HG03139 (cell line): ENCODE measurements around the gene GLI1.
"Not testable (repeated sequence)": the region's sequence is repeated elsewhere in the genome, so short reads cannot be mapped to it uniquely, and the experiment has no call there.

Experiments used
- ATAC-seq: cut with Tn5 transposase; IDR thresholded peaks from one replicate; pipeline ENCODE4 v1.9.1; 2021; ENCODE audit not compliant: unreplicated experiment

Gene GLI1

DNA sequence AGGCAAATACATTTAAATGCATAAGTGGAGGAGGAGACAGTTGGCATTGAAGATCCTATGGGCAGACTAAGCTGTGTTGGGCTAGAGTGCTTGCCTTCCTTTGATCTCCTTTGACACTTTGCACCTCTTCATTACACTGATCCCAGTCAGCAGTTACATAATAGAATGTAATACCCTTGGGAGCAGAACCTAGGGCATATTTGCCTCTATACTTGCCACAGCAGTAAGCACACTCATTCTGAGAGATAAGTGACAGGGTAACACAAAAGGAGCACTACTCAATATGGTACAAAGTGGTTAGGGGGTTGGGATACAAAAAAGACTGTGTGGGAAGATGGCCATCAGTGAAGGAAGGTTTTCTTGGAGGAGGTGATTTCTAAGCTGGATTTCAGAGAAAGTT is 37.2 kb downstream of the GLI1 start:
- no peak for ATAC-seq

DNA sequence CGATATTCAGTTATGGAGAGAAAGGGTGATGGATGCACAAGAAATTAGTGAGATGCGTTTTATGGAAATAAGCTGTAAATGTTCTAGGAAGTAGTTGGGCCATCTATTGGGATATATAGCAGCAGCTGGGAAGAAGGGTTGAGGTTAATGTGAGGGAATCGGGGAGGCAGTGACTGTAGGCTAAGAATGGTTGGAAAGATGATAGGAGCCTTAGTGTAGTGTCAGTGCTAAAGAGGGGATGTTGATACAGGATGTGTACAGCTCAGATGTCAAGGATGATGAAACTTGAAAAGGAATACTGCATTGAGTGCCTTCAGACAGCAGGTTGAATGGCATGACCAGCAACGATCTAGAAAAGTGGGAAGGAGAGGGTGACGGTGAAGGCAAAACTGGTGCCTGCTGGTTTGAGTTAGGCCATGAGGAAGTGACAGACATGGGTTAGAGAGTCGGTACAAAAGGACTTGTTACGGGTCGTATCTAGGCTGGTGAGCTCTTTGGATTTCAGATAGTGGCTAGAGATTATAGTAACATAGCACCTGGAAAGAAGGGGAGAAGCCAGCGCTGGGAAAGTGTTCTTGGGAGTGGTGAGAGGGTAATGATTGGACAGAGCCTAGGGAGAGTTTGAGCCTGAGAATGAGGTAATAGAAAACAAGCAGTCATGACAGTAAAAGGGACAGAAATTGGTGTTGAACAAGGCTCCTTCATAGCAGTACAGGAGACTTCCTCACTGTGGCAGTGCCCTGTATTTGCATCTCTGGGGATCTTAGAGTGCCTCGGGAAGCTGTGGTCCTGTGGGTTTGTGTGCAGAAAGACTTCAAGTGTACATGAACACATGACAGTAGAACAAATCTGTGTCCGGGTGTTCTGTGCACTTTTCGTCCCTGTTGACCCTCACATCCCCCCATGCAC is 37.9 kb downstream of the GLI1 start:
- no peak for ATAC-seq

DNA sequence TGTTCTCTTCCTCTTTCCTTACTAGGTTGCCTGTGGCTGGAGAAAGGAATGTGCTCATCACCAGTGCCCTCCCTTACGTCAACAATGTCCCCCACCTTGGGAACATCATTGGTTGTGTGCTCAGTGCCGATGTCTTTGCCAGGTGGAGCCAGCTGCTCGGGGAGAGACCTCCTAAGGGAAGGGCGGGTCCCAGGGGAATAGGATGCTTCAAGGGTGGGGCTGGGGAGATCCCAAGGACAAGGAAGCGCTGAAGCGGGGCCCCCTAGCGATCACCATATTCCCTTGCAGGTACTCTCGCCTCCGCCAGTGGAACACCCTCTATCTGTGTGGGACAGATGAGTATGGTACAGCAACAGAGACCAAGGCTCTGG is 38.5 kb downstream of the GLI1 start:
- no peak for ATAC-seq

DNA sequence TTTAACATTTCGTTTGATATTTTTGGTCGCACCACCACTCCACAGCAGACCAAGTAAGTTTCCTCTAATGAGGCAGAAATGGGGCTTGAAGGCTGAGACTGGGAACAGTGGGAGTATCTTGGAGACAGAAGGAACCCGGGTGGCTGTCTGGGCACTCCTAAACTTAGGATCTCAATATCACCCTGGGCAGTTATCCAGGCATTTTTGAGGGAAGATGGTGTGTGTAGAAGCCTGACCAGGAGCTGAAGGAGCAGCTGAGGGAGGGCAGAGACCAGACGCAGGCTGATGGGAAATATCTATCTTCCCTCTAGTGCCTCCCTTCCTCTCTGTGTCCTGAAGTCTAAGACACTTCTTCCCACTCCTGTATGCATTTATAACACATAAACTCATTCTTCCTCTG is 39.0 kb downstream of the GLI1 start:
- no peak for ATAC-seq

DNA sequence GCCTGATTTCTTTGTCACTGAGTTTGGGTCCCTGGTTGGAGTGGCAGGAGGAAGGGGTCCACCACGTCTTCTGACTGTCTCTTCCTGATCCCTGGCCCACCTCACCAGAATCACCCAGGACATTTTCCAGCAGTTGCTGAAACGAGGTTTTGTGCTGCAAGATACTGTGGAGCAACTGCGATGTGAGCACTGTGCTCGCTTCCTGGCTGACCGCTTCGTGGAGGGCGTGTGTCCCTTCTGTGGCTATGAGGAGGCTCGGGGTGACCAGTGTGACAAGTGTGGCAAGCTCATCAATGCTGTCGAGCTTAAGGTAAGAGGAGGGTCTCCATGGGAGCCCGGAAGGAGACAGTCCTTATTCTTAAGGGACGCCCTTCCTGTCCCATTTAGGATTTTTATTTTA is 40.6 kb downstream of the GLI1 start:
- no peak for ATAC-seq

DNA sequence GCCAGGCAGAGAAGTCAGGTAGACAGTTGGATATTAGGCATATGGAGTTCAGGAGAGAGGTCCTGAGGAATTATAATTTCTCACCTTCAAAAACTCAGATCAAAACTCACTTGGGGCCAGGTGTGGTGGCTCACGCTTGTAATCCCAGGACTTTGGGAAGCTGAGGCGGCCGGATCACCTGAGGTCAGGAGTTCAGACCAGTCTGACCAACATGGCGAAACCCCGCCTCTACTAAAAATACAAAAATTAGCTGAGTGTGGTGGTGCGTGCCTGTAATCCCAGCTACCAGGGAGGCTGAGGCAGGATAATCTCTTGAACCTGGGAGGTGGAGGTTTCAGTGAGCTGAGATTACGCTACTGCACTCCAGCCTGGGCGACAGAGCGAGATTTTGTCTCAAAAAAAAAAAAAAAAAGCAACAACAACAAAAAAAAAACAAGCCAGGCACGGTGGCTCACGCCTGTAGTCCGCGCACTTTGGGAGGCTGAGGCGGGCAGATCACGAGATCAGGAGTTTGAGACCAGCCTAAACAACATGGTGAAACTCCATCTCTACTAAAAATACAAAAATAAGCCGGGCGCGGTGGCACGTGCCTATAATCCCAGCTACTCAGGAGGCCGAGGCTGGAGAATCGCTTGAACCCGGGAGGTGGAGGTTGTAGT is 42.9 kb downstream of the GLI1 start:
- not testable (repeated sequence) for ATAC-seq

DNA sequence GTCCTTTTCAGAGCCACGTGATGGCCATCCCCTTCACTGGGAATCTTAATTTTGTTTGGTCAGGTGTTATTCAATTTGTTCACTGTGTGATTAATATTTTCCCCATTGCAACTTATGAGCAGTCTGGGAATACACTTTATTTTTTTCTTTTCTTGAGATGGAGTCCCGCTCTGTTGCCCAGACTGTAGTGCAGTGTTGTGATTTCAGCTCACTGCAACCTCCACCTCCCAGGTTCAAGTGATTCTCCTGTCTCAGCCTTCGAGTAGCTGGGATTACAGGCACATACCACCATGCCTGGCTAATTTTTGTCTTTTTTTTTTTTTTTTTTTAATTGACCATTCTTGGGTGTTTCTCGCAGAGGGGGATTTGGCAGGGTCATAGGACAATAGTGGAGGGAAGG is 47.0 kb downstream of the GLI1 start:
- not testable (repeated sequence) for ATAC-seq

DNA sequence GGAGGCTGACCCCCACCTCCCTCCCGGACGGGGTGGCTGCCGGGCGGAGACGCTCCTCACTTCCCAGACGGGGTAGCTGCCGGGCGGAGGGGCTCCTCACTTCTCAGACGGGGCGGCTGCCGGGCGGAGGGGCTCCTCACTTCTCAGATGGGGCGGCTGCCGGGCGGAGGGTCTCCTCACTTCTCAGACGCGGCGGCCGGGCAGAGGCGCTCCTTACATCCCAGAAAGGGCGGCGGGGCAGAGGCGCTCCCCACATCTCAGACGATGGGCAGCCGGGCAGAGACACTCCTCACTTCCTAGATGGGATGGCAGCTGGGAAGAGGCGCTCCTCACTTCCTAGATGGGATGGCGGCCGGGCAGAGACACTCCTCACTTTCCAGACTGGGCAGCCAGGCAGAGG is 48.2 kb downstream of the GLI1 start:
- ATAC-seq, result not testable (repeated sequence)

DNA sequence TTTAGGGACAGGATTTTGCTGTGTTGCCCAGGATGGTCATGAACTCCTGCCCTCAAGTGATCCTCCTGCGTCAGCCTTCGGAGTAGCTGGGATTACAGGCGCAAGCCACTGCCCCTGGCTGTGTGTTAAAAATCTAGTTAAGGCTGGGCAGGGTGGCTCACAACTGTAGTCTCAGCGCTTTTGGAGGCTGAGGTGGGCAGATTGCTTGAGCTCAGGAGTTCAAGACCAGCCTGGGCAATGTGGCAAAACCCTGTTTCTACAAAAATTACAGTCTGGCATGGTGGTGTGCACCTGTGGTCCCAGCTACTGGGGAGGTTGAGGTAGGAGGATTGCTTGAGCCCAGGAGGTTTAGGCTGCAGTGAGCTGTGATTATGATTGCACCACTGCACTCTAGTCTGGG is 51.6 kb downstream of the GLI1 start:
- no peak for ATAC-seq

DNA sequence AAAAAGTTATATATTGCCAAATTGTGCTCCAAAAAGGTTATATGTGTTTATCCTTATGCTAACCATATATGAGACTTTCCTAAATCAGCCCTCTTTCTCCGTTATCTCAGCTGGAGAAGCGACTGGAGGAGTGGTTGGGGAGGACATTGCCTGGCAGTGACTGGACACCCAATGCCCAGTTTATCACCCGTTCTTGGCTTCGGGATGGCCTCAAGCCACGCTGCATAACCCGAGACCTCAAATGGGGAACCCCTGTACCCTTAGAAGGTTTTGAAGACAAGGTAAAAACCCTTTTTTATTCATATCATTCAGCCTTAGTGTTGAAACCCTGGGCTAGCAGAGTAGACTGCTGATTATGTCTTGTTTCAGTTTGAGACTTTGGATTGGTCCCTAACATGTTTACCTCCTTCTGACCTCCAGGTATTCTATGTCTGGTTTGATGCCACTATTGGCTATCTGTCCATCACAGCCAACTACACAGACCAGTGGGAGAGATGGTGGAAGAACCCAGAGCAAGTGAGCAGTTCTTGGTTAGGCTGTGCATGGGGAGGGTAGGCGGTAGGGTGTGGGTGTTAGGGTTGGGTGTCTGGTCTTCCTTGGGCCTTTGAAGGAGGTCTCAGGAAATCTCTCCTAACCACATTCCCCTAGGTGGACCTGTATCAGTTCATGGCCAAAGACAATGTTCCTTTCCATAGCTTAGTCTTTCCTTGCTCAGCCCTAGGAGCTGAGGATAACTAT is 52.2 kb downstream of the GLI1 start:
- ATAC-seq, result no peak

DNA sequence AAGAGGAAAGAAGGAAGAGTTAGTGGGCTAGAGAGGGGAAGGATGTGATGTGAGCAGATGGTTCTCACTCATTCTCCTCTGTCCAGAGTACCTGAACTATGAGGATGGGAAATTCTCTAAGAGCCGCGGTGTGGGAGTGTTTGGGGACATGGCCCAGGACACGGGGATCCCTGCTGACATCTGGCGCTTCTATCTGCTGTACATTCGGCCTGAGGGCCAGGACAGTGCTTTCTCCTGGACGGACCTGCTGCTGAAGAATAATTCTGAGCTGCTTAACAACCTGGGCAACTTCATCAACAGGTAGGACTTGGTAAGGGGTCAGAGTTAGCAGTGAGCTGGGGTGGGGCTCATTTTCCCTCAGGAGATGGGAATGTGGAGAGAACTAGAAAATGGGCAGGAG is 53.1 kb downstream of the GLI1 start:
- no peak for ATAC-seq

DNA sequence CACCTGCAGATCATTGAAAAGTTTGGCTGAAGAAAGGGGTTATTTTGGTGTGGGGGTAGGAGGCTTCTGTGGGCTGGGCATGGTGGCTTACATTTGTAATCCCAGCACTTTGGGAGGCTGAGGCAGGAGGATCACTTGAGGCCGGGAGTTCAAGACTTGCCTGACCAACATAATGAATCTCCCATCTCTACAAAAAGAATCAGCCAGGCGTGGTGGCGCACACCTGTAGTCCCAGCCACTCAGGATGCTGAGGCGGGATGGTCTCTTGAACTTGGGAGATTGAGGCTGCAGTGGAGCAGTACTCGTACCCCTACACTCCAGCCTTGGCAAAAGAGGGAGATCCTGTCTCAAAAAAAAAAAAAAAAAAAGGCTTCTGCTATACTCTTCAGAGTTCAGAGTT is 53.7 kb downstream of the GLI1 start:
- ATAC-seq, result no peak

DNA sequence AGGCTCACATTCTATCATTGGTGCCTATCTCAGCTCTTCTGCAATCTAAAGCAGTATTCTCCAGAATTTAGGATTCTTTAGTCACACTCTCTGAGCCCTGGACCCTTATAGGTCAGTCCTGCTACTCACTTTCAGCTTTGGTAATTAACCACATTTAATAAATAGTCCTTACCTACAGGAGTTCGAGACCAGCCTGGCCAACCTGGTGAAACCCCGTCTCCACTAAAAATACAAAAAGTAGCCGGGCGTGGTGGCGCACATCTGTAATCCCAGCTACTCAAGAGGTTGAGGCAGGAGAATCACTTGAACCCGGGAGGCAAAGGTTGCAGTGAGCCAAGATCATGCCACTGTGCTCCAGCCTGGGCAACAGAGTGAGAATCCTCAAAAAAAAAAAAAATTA is 54.1 kb downstream of the GLI1 start:
- ATAC-seq, result not testable (repeated sequence)

DNA sequence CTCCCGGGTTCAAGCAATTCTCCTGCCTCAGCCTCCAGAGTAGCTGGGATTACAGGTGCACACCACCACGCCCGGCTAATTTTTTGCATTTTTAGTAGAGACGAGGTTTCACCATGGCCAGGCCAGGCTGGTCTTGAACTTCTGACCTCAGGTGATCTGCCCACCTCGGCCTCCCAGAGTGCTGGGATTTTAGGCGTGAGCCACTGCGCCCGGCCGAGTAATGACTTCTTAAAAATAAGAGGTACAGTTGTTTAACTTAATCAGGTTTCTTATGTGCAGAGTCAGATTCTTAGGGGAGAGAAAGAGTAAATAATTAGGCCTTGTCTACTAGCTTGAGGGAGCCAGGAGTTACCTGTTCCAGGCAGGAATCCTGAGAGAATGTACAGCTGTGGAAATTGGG is 54.7 kb downstream of the GLI1 start:
- ATAC-seq, result not testable (repeated sequence)

DNA sequence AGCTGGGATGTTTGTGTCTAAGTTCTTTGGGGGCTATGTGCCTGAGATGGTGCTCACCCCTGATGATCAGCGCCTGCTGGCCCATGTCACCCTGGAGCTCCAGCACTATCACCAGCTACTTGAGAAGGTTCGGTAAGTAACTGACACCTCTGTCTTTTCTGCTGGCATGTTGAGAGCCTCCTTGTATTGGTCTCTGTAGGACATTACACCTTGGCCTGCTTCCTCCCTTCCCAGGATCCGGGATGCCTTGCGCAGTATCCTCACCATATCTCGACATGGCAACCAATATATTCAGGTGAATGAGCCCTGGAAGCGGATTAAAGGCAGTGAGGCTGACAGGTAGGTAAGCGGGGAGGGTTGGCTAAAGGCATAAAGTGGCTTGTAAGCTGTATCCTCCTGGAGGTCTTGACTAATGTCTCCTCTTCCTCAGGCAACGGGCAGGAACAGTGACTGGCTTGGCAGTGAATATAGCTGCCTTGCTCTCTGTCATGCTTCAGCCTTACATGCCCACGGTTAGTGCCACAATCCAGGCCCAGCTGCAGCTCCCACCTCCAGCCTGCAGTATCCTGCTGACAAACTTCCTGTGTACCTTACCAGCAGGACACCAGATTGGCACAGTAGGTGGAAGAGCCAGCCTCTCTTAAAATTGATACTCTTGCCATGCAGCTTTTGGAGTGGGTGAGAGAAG is 55.3 kb downstream of the GLI1 start:
- no peak for ATAC-seq

DNA sequence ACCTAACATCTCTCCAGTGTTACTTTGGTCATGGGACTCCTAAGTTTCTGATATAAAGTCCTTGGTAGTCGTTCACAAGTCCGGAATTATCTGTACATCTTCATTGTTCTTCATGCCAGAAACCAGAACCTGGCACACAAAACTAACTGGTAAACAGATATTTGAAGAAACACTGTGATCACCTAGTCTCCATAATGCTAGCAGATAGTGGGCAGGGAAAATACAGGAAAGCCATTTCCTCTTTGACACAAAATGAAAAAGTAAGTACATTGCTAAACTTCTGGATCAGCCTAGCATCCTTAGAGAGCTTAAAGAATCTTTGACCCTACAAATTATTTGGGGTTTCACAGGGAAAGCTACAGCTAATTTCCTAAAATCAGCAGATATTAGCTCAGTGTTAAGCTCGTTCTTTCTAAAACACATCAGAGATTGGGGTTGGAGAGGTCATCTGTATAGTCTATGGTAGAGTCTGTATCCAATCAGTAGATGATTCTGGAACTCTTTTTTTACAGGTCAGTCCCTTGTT is 55.9 kb downstream of the GLI1 start:
- no peak for ATAC-seq

DNA sequence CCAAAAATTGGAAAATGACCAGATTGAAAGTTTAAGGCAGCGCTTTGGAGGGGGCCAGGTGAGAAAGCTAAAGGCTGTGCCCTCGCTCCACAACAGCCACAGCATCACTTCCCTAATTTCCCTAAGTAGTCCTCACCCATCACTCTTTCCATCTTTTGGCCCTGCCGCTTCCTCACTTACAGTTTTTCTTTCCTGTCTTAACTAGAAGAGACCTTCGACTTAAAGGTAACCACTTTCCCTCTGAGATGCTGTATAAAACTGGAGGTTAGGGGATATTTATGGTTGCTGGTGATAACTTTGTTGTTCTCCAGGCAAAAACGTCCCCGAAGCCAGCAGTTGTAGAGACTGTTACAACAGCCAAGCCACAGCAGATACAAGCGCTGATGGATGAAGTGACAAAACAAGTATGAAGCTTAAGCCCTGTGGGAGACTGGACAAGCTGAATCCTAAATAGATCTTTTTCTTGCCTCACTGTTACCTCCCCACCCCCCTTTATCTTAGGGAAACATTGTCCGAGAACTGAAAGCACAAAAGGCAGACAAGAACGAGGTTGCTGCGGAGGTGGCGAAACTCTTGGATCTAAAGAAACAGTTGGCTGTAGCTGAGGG is 56.5 kb downstream of the GLI1 start:
- no peak for ATAC-seq

DNA sequence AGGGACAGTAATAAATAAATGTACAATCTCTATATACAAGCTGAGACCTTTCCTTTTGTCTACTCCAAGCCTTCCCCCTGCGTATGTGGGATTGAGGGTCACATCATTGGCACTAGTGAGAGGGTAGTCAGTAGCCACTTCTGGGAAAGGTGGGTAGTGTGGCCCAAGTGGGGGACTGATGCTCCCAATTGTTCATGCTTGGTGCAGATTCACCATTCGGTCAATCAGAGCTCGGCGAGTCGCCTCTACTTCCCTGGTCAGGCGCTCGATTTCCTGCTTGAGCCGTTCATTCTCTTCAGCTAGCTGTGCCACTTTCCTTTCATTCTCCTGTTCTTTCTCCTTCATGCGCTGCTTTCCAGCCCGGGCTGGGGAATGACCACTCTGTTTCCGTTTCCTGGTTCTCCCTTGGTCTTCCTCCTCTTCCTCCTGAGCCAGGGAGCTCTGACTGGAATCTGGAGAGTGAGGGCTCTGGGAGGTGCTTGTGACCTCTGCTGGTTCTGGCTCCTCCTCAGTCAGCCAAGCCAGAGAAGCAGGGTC is 57.1 kb downstream of the GLI1 start:
- no peak for ATAC-seq

DNA sequence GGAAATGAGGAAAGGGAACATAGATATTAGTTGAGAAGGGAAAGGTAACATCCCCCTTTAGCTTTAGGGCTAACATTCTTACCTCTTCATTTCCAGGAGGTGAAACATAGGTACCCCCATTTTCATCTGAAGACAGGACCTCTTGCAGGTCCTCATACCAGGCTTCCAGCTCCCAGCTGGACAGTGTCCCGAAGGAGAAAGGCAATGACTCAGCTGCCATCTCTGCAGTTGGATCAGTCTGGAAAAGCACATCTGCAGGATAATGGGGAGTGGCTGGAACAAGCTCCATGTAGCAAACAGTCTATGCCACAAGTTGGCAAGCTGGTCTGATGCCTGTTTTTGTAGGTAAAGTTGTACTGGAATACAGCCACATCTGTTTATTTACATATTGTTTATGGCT is 57.6 kb downstream of the GLI1 start:
- ATAC-seq, result no peak

DNA sequence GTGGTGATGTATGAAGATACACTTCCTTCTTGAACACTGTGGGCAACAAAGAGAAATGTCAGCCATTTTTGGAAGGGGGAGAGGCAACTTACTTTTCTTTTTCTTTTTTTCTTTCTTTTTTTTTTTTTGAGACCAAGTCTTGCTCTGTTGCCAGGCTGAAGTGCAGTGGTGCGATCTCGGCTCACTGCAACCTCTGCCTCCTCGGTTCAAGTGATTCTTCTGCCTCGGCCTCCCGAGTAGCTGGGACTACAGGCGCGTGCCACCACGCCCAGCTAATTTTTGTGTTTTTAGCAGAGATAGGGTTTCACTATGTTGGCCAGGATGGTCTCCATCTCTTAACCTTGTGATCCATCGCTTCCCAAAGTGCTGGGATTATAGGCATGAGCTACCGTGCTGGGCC is 58.1 kb downstream of the GLI1 start:
- ATAC-seq, result not testable (repeated sequence)
